H9 (cell line): Measurements from ENCODE around the gene ZNF860. TPM values are rescaled to one million over a fixed set of nuclear protein-coding genes. Genes with fewer than 3 reads are reported as not detected.

ENCODE experiments used
- DNase-seq: peaks from one replicate; pipeline ENCODE4 v3.0.0-alpha.2; 2017
- H2AFZ ChIP-seq: one replicate; pipeline ENCODE4 v1.6.1; 2013; ENCODE audit warnings: mild to moderate bottlenecking, low read length, control low read depth, moderate library complexity
- H2AK5ac ChIP-seq: 2 replicates; pipeline ENCODE4 v1.6.1; 2013; ENCODE audit warnings: low read length, control low read depth, mixed read lengths; ENCODE audit not compliant: insufficient read length
- H2BK120ac ChIP-seq: one replicate; pipeline ENCODE4 v1.6.1; 2013; ENCODE audit warnings: low read depth, mild to moderate bottlenecking, low read length, control low read depth, inconsistent platforms; ENCODE audit not compliant: poor library complexity, severe bottlenecking
- H2BK12ac ChIP-seq: 2 replicates; pipeline ENCODE4 v1.6.1; 2013; ENCODE audit warnings: low read length, control low read depth, mixed read lengths, low read depth; ENCODE audit not compliant: insufficient read length
- H2BK15ac ChIP-seq: 2 replicates; pipeline ENCODE4 v1.6.1; 2013; ENCODE audit warnings: low read depth, low read length, control low read depth
- H2BK20ac ChIP-seq: one replicate; pipeline ENCODE4 v1.6.1; 2013; ENCODE audit warnings: low read depth, mild to moderate bottlenecking, low read length, control low read depth, inconsistent platforms; ENCODE audit not compliant: poor library complexity, severe bottlenecking
- H2BK5ac ChIP-seq: 2 replicates; pipeline ENCODE4 v1.6.1; 2013; ENCODE audit warnings: low read length, control low read depth, mixed read lengths; ENCODE audit not compliant: insufficient read length
- H3K14ac ChIP-seq: 2 replicates; pipeline ENCODE4 v1.6.1; 2013; ENCODE audit warnings: low read length, control low read depth; ENCODE audit not compliant: insufficient read depth
- H3K18ac ChIP-seq: 2 replicates; pipeline ENCODE4 v1.6.1; 2013; ENCODE audit warnings: low read depth, mild to moderate bottlenecking, mixed read lengths, low read length, control low read depth; ENCODE audit not compliant: insufficient read length
- H3K23ac ChIP-seq: 2 replicates; pipeline ENCODE4 v1.6.1; 2013; ENCODE audit warnings: low read length, control low read depth, mixed read lengths, low read depth; ENCODE audit not compliant: insufficient read length
- H3K23me2 ChIP-seq: 2 replicates; pipeline ENCODE4 v1.6.1; 2013; ENCODE audit warnings: low read depth, mild to moderate bottlenecking, mixed read lengths, low read length, control low read depth; ENCODE audit not compliant: insufficient read length, poor library complexity, severe bottlenecking
- H3K27ac ChIP-seq: 2 replicates; pipeline ENCODE4 v1.5.1; 2013; ENCODE audit warnings: low read length, control low read depth, mixed read lengths, low read depth; ENCODE audit not compliant: insufficient read length
- H3K27me3 ChIP-seq: 2 replicates; pipeline ENCODE4 v1.6.1; 2013; ENCODE audit warnings: low read length, control low read depth, inconsistent platforms; ENCODE audit not compliant: insufficient read depth
- H3K4ac ChIP-seq: 2 replicates; pipeline ENCODE4 v1.6.1; 2013; ENCODE audit warnings: low read depth, mild to moderate bottlenecking, control low read depth, inconsistent platforms, low read length, moderate library complexity
- H3K4me1 ChIP-seq: 2 replicates; pipeline ENCODE4 v1.6.1; 2013; ENCODE audit warnings: low read length, control low read depth, inconsistent platforms; ENCODE audit not compliant: insufficient read depth
- H3K4me2 ChIP-seq: 2 replicates; pipeline ENCODE4 v1.6.1; 2013; ENCODE audit warnings: low read length, control low read depth, mixed read lengths; ENCODE audit not compliant: insufficient read length, insufficient read depth
- H3K56ac ChIP-seq: 2 replicates; pipeline ENCODE4 v1.6.1; 2013; ENCODE audit warnings: low read depth, mild to moderate bottlenecking, mixed read lengths, low read length, control low read depth; ENCODE audit not compliant: insufficient read length
- H3K79me1 ChIP-seq: 2 replicates; pipeline ENCODE4 v1.6.1; 2013; ENCODE audit warnings: low read depth, mild to moderate bottlenecking, moderate library complexity, low read length, control low read depth, inconsistent platforms; ENCODE audit not compliant: insufficient read depth, poor library complexity, severe bottlenecking
- H3K79me2 ChIP-seq: 2 replicates; pipeline ENCODE4 v1.6.1; 2013; ENCODE audit warnings: low read length, control low read depth, inconsistent platforms; ENCODE audit not compliant: insufficient read depth
- H3K9ac ChIP-seq: 2 replicates; pipeline ENCODE4 v1.6.1; 2013; ENCODE audit warnings: low read length, control low read depth, mixed read lengths; ENCODE audit not compliant: insufficient read length; ENCODE audit errors: extremely low read depth
- H3K9me3 ChIP-seq: one replicate; pipeline ENCODE4 v1.6.1; 2013; ENCODE audit warnings: low read depth, low read length, inconsistent platforms; ENCODE audit not compliant: control insufficient read depth
- H3T11ph ChIP-seq: one replicate; pipeline ENCODE4 v1.6.1; 2013; ENCODE audit warnings: mild to moderate bottlenecking, low read length, control low read depth, inconsistent platforms
- H4K20me1 ChIP-seq: one replicate; pipeline ENCODE4 v1.6.1; 2013; ENCODE audit not compliant: control insufficient read depth, insufficient read length, insufficient read depth
- H4K5ac ChIP-seq: 2 replicates; pipeline ENCODE4 v1.6.1; 2013; ENCODE audit warnings: low read depth, mild to moderate bottlenecking, mixed read lengths, low read length, control low read depth; ENCODE audit not compliant: insufficient read length
- H4K8ac ChIP-seq: replicated peaks from 2 replicates; pipeline ENCODE4 v1.6.1; 2013; ENCODE audit warnings: low read length, control low read depth, mixed read lengths, low read depth; ENCODE audit not compliant: insufficient read length
- H4K91ac ChIP-seq: 2 replicates; pipeline ENCODE4 v1.6.1; 2013; ENCODE audit warnings: low read depth, mild to moderate bottlenecking, moderate library complexity, mixed read lengths, low read length, control low read depth; ENCODE audit not compliant: insufficient read length
- H3K27ac Mint-ChIP-seq, 3 experiments: 2 replicates in 2 of 3; 3 replicates in 1 of 3; pipeline ENCODE4 v1.8.0; 2020 to 2021; ENCODE audit warnings: mixed read lengths in 3 of 3, mild to moderate bottlenecking in 1 of 3, moderate library complexity in 1 of 3
- H3K27me3 Mint-ChIP-seq: 2 replicates; pipeline ENCODE4 v1.8.0; 2021; ENCODE audit warnings: low read depth, mild to moderate bottlenecking, moderate library complexity, mixed read lengths
- H3K36me3 Mint-ChIP-seq, 3 experiments: 2 replicates in 2 of 3; 3 replicates in 1 of 3; pipeline ENCODE4 v1.8.0; 2020 to 2021; ENCODE audit warnings: low read depth in 3 of 3, mixed read lengths in 3 of 3; ENCODE audit not compliant: insufficient read depth in 1 of 3
- H3K4me1 Mint-ChIP-seq, 2 experiments: 2 replicates each; pipeline ENCODE4 v1.8.0; 2020; ENCODE audit warnings: mixed read lengths in 2 of 2
- H3K4me3 Mint-ChIP-seq, 2 experiments: 2 replicates in 1 of 2; 3 replicates in 1 of 2; pipeline ENCODE4 v1.8.0; 2020 to 2021; ENCODE audit warnings: mild to moderate bottlenecking in 2 of 2, mixed read lengths in 2 of 2, moderate library complexity in 1 of 2
- H3K9me3 Mint-ChIP-seq, 2 experiments: 2 replicates in 1 of 2; 3 replicates in 1 of 2; pipeline ENCODE4 v1.8.0; 2020; ENCODE audit warnings: mild to moderate bottlenecking in 2 of 2, mixed read lengths in 2 of 2, moderate library complexity in 1 of 2
- CTCF ChIP-seq: fragments of 200-600 bp; sonication (generic); conservative IDR thresholded peaks from 3 replicates; pipeline ENCODE4 v1.8.0; 2021; ENCODE audit warnings: antibody characterized with exemption, mild to moderate bottlenecking
- WGBS: extraction: QIAGEN DNeasy Blood & Tissue Kit; methylation state at CpG from one replicate; pipeline ENCODE4 v1.1.7; 2013; ENCODE audit warnings: missing lambda C conversion rate, low lambda C conversion rate, mixed read lengths; ENCODE audit not compliant: insufficient read length; ENCODE audit errors: extremely low coverage; 5-methylcytosine and 5-hydroxymethylcytosine counted together
- total RNA-seq: library from RNA; stranded (reverse); gene quantifications from 2 replicates; pipeline ENCODE4 v1.2.1, GENCODE V29; 2021

ZNF860 gene
- total RNA-seq, 1 experiment from 2014 or later, result 2.6 TPM

DNA sequence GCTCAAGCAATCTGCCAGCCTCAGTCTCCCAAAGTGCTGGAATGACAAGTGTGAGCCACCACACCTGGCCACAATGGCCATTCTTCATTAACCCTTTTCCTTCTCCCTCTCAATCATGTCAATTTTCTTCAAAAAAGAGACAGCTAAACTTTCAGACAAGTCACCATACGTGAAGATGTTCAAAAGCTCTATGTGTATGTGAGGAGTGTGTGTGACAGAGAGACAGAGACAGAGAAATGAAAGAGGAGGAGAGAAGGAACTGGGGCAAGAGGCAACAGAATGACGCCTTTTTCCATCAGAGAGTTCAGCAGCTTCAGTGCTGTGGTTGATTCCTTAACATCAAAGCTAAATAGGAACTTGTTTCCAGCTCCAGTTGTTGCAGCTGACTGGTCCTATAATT, 27.9 kb upstream of the ZNF860 start:
- H3T11ph ChIP-seq, result no peak overlapping the region
- no peak overlapping the region for H2BK15ac ChIP-seq
- no peak overlapping the region for H4K5ac ChIP-seq
- no peak overlapping the region for H2BK12ac ChIP-seq
- H3K4ac ChIP-seq, result no peak overlapping the region
- no peak overlapping the region for H2BK20ac ChIP-seq
- no peak overlapping the region for H2BK5ac ChIP-seq
- no peaks in the 10 kb centered on the region for H4K20me1 ChIP-seq
- H3K18ac ChIP-seq, result no peak overlapping the region
- H2AK5ac ChIP-seq, result no peak overlapping the region
- H3K4me1 Mint-ChIP-seq, result peaks cover 36 to 41% of the 10 kb centered on the region in 2 experiments
- H3K4me1 ChIP-seq, result peaks cover 5% of the 10 kb centered on the region; the same call in 1 of the 2 replicates
- H3K9me3 Mint-ChIP-seq, result peaks cover 29 to 34% of the 10 kb centered on the region in 2 experiments
- H3K27ac ChIP-seq, result no peak overlapping the region
- H2BK120ac ChIP-seq, result no peak overlapping the region
- H4K8ac ChIP-seq, result no peak overlapping the region
- H3K9ac ChIP-seq, result no peak overlapping the region
- no peaks in the 10 kb centered on the region for H3K23me2 ChIP-seq
- no peaks in the 10 kb centered on the region for H3K27me3 Mint-ChIP-seq
- no peak overlapping the region for H3K4me2 ChIP-seq
- H3K79me2 ChIP-seq, result peaks cover 56% of the 10 kb centered on the region
- TF ChIP-seq CTCF, result no peak
- H3K27ac Mint-ChIP-seq, result no peak overlapping the region
- no peak overlapping the region for H3K4me3 Mint-ChIP-seq
- no peak overlapping the region for H3K14ac ChIP-seq
- H3K27me3 ChIP-seq, result no peaks in the 10 kb centered on the region
- H3K56ac ChIP-seq, result no peak overlapping the region
- H2AFZ ChIP-seq, result no peak overlapping the region
- DNase-seq, result no peak
- no peaks in the 10 kb centered on the region for H3K79me1 ChIP-seq
- H3K9me3 ChIP-seq, result peaks cover 11% of the 10 kb centered on the region
- H4K91ac ChIP-seq, result no peak overlapping the region
- no peak overlapping the region for H3K23ac ChIP-seq
- peaks cover 41 to 61% (median 47%) of the 10 kb centered on the region in 3 experiments for H3K36me3 Mint-ChIP-seq
- no CpG with 5 or more reads among the region's 2 CpGs for WGBS
